NB4 (cell line): Measurements from ENCODE around the gene CAP1.

Experiments used
- DNase-seq: peaks from one replicate; pipeline ENCODE4 v3.0.0; 2010; ENCODE audit warnings: low read depth
- H3K4me3 ChIP-seq: one replicate; pipeline ENCODE4 v1.5.1; 2011; ENCODE audit warnings: mild to moderate bottlenecking, low read depth, low read length, moderate library complexity
- MAX ChIP-seq: IDR thresholded peaks from 2 replicates; pipeline ENCODE4 v1.6.1; 2011; ENCODE audit warnings: low read depth, low read length
- MYC ChIP-seq: IDR thresholded peaks from 2 replicates; pipeline ENCODE4 v1.6.1; 2011; ENCODE audit warnings: low read depth, low read length
- POLR2A ChIP-seq: IDR thresholded peaks from 2 replicates; pipeline ENCODE4 v1.6.1; 2011; ENCODE audit warnings: mild to moderate bottlenecking; ENCODE audit not compliant: insufficient read length; ENCODE audit errors: extremely low read depth
- TF ChIP-seq, protein P1 (sequence below): IDR thresholded peaks from one replicate; pipeline ENCODE4 v1.5.1; 2012; ENCODE audit warnings: low read depth, low read length

The CAP1 gene

GRCh38 chr1:40094466-40095110 lies 54.1 kb downstream of the CAP1 start:
- TF ChIP-seq MAX (no peak), POLR2A (no peak), MYC (no peak)
- TF ChIP-seq, protein P1, sequence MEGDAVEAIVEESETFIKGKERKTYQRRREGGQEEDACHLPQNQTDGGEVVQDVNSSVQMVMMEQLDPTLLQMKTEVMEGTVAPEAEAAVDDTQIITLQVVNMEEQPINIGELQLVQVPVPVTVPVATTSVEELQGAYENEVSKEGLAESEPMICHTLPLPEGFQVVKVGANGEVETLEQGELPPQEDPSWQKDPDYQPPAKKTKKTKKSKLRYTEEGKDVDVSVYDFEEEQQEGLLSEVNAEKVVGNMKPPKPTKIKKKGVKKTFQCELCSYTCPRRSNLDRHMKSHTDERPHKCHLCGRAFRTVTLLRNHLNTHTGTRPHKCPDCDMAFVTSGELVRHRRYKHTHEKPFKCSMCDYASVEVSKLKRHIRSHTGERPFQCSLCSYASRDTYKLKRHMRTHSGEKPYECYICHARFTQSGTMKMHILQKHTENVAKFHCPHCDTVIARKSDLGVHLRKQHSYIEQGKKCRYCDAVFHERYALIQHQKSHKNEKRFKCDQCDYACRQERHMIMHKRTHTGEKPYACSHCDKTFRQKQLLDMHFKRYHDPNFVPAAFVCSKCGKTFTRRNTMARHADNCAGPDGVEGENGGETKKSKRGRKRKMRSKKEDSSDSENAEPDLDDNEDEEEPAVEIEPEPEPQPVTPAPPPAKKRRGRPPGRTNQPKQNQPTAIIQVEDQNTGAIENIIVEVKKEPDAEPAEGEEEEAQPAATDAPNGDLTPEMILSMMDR, result no peak
- DNase-seq, result peak; percentile 33

GRCh38 chr1:40095806-40096205 lies 55.3 kb downstream of the CAP1 start:
- peak overlapping the region; percentile 83 for H3K4me3 ChIP-seq
- TF ChIP-seq MAX, result no peak
- TF ChIP-seq, protein P1, result no peak
- TF ChIP-seq MYC, result no peak
- TF ChIP-seq POLR2A, result no peak
- DNase-seq, result peak; percentile 35

More at GRCh38 chr1:40094466-40095110, 54.1 kb downstream of the CAP1 start:
- H3K4me3 ChIP-seq, result peak overlapping the region; percentile 9

DNA sequence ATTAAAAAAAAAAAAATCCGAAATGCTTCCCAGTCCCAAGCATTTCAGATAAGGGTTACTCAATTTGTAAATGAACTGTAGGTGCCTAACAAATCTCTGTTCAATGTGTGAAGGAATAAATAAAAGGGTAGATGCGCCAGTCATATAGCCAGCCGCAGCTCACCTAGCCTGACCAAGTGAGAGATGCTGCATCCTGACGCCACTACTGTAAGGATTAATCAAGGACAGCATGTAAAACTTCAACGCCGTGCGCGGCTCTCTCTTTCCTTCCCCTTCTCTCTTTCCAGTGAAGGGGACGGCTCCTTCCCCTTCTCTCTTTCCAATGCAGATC lies 56.1 kb downstream of the CAP1 start:
- no peak for DNase-seq
- H3K4me3 ChIP-seq, result peak overlapping the region; percentile 83
- TF ChIP-seq POLR2A, result no peak
- TF ChIP-seq MYC, result no peak
- TF ChIP-seq, protein P1, result no peak
- no peak for TF ChIP-seq MAX

- H3K4me3 ChIP-seq, result peak within 1 kb of the TSS; percentile 83
- peak; percentile 51 for TF ChIP-seq POLR2A
- TF ChIP-seq, protein P1, result no peak
- TF ChIP-seq MYC, result peak; percentile 9
- TF ChIP-seq MAX, result peak; percentile 42; the same call in 1 of the 2 replicates
- peak; percentile 79 for DNase-seq
Observed at GRCh38 chr1:40096977-40097782, 56.7 kb downstream of the CAP1 start, which contains the start of gene PPT1. PPT1 (minus strand) TSS chr1:40097252; CDS start chr1:40097238, 14 bp downstream.

DNA sequence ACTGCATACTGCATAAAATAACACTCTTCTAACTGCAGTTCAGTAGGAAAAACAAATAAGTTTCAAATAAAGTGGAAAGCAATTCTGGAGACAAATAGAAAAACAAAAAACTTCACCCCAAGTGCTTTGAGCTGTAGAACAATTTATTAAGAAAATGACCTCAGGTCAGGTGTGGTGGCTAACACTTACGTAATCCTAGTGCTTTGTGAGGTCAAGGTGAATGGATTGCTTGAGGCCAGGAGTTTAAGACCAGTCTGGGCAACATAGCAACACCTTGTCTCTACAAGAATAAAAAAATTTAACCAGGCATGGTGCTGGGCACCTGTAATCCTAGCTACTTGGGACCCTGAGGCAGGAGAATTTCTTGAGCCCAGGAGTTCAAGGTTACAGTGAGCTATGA lies 61.5 kb downstream of the CAP1 start:
- H3K4me3 ChIP-seq, result no peak overlapping the region
- TF ChIP-seq POLR2A (no peak), MYC (no peak), MAX (no peak)
- TF ChIP-seq, protein P1, result no peak
- DNase-seq, result no peak
